Measurements from ENCODE around the gene SERPINB2.

SERPINB2 gene

GRCh38 chr18:63887424-63887823, at the start of gene SERPINB2:
Gene SERPINB2 (plus strand): TSS chr18:63887705. CDS start chr18:63891445, 3,740 bp downstream.
- DNase-seq, result no peak

DNA sequence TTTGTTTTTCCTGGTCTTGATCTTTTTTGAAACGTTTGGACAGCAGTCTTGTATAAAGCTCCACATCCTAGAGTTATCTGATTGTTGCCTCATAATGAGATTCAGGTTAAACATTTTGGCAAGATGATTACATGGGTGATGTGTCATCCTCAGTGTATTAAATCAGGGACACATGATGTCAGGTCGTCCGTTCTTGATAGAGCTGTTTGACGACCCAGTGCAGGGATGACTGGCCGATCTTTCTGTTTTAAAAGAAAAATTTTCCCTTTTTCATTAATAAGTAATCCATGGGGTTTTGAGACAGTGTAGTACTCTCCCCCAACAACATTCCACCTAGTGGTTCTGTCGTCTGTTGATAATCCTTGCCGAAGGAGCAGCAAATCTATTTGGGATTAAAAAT, 44.5 kb upstream of the SERPINB2 start:
- no peak for DNase-seq

DNA sequence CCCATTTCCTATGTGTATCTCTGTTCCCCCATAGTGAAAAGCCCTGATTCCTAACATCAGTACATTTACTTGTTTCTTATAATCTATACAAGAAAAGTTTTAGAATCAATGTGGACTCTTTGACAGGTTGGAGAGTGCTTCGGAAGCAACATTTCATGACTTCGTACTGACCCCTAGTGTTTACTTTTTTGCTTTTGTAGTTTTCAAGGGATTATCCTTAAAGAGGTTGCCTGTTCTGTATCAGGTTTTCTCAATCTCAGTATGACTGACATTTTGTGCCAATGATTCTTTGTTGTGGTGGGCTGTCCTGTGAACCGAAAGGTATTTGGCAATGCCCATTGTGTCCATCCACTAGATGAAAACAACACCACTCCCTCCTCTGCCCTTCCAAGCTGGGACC, 43.3 kb upstream of the SERPINB2 start:
- no peak for DNase-seq

GRCh38 chr18:63848159-63848558, 39.3 kb upstream of the SERPINB2 start:
- no peak for DNase-seq

- no peak for DNase-seq
Measured at GRCh38 chr18:63850020-63850419, 37.5 kb upstream of the SERPINB2 start.

- no peak for DNase-seq
Measured at GRCh38 chr18:63850636-63851035, 36.9 kb upstream of the SERPINB2 start.

GRCh38 chr18:63858456-63858855, 29.0 kb upstream of the SERPINB2 start:
- DNase-seq, result no peak

GRCh38 chr18:63859781-63860475, 27.6 kb upstream of the SERPINB2 start:
- DNase-seq, result no peak

DNA sequence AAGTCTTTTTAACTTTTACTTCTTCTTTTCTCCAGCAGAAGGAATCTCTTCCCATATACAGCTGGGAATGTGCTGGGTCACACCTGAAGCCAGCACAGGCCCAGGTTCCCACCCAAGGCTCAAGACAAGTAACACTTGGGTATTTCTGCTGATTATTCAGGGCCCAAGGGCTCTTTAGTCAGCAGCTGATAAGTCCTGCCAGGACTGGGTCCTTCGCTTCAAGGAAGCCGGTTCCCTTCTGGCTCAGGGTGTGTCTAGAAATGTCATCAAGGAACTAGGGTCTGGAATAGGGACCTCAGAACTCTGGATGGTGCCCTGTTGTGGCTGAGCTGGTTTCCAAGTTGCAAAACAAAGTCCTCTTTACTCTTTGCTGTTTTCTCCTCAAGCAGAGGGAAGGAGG, 27.0 kb upstream of the SERPINB2 start:
- no peak for DNase-seq

- DNase-seq, result no peak
Measured at GRCh38 chr18:63867368-63868125, 20.0 kb upstream of the SERPINB2 start.

DNA sequence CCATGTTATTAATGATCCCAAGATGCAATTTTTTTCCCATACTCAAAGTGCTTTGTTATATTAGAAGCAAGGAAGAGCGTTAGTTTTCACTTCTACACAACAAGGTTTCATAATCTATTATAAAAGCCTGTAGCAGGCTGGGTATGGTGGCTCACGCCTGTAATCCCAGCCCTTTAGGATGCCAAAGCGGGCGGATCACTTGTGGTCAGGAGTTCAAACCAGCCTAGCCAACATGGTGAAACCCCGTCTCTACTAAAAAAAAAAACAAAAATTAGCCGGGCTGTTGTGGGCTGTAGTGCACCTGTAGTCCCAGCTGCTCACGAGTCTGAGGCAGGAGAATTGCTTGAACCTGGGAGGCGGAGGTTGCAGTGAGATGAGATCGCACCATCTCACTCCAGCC, 19.0 kb upstream of the SERPINB2 start:
- DNase-seq, result no peak

DNA sequence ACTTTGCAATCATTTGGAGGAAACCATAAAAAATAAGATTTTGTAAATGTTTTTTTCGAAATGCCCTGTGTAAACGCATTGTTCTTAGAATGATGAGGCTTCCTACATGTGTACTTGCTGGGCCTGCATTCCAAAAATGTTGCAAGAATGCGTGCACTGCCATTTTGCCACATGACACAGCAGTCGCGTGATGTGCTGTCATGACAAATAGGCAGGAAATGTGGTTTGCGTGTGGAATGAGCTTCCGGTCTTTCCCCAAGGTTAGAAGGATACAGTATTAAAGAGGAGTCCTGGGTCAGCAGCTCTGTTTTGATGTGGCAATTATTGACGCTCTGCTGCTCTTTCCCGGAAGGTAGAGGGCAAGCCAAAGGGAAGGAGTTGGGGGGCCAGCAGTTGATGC, 18.1 kb upstream of the SERPINB2 start:
- DNase-seq, result no peak

GRCh38 chr18:63869851-63870250, 17.7 kb upstream of the SERPINB2 start:
- DNase-seq, result no peak

DNA sequence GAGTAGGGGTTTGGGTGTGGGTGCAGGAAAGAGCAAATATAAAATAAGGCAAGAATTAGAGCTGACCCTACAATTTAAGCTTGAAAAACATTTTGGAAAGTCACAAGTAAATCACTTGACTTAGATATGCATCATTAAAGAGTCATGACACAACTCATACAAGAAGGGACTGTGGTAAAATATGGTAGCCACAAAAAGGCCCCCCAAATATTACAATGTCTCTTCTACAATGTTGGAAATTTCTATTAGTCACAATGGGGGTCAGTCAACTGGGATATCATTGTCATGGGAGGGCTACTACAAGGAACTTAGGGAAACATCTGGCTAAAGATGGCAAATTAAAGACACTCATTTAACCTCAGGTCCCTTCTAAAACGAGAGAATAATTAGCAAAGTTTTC, 15.7 kb upstream of the SERPINB2 start:
- no peak for DNase-seq

DNA sequence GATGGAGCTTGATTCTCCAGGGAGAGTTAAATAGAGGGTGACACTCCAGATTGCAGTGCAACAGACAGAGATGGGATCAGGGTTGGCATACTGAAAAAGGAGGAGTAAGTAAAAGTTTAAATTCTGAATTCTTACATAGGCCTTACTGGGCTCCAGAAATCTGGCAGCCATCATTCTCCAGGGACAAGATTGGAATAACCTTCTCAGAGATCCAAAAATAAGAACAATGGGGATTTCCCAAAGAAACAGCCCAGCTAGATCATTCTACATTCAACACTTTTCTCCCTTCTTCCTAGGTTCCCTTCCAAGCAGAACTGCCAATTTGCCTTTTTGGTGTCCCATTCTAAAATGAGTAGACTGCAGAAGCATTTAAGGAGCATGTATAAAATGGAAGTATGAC, 14.9 kb upstream of the SERPINB2 start:
- no peak for DNase-seq

- DNase-seq, result no peak
Measured at GRCh38 chr18:63878343-63878742, 9.2 kb upstream of the SERPINB2 start.

- DNase-seq, result no peak
Measured at GRCh38 chr18:63878925-63879324, 8.6 kb upstream of the SERPINB2 start.

DNA sequence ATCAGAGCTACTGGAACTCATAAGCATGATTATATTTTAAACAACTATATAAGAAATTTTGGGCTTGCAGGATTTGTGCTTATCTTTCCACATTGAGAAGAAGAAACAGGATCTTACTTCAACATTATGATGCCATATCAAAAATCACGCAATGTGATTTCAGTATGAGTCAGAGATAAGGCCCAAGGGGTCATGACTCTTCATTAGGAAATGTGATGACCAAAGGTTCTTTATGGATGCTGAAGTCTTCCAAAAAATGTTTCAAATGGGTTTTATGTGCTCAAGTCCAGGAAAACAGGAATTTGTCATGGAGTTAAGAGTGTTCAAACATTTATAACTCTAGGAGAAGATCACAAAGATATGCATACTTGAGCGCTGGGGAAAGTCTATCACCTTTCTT, 7.8 kb upstream of the SERPINB2 start:
- DNase-seq, result no peak

GRCh38 chr18:63881851-63882250, 5.7 kb upstream of the SERPINB2 start:
- no peak for DNase-seq

GRCh38 chr18:63882333-63883141, 5.0 kb upstream of the SERPINB2 start:
- no peak for DNase-seq

- no peak for DNase-seq
Measured at GRCh38 chr18:63883617-63884016, 3.9 kb upstream of the SERPINB2 start.

GRCh38 chr18:63888470-63889190, 1.1 kb downstream of the SERPINB2 start:
- no peak for DNase-seq

- no peak for DNase-seq
Measured at GRCh38 chr18:63889626-63890025, 2.1 kb downstream of the SERPINB2 start.

Measured in activated CD8-positive, alpha-beta memory T cell treated with anti-CD3 and anti-CD28 coated beads, Interleukin-2, amount 50 U/mL, for 48 hours (primary cell).